Upper lobe of left lung (tissue), 6 donors: ENCODE data around the gene MLKL. TPM values are rescaled to one million over a fixed set of nuclear protein-coding genes. Genes with fewer than 3 reads are reported as not detected.

Experiments
- ATAC-seq, 2 donors: fragments of 200-7000 bp; cut with Tn5 transposase; one replicate each; pipeline ENCODE4 v1.9.1; 2022; ENCODE audit warnings: mild to moderate bottlenecking in 2 of 2, moderate library complexity in 2 of 2; ENCODE audit not compliant: low FRiP score in 2 of 2
- DNase-seq, 2 donors: peaks; one replicate each; pipeline ENCODE4 v3.0.0-alpha.2; 2019 to 2020
- H3K27ac ChIP-seq, 4 donors: fragments of 200-600 bp; sonication (generic); one replicate each; pipeline ENCODE4 v1.5.1; 2016 to 2019
- H3K27me3 ChIP-seq, 4 donors: fragments of 200-600 bp; sonication (generic); one replicate each; pipeline ENCODE4 v1.5.1; 2017 to 2019
- H3K36me3 ChIP-seq, 4 donors: fragments of 200-600 bp; sonication (generic); one replicate each; pipeline ENCODE4 v1.5.1; 2016 to 2019
- H3K4me1 ChIP-seq, 4 donors: fragments of 200-600 bp; sonication (generic); one replicate each; pipeline ENCODE4 v1.5.1; 2018 to 2019
- H3K4me3 ChIP-seq, 4 donors: fragments of 200-600 bp; sonication (generic); one replicate each; pipeline ENCODE4 v1.5.1; 2017 to 2019; ENCODE audit warnings: mild to moderate bottlenecking in 2 of 4, moderate library complexity in 1 of 4
- H3K9me3 ChIP-seq, 4 donors: fragments of 200-600 bp; sonication (generic); one replicate each; pipeline ENCODE4 v1.5.1; 2018 to 2019
- CTCF ChIP-seq, 6 experiments: fragments of 450-650 bp in 4 of 6; fragments of 200-600 bp in 2 of 6; sonication (generic) in 2 of 6; IDR thresholded peaks; one replicate each; pipeline ENCODE4 v1.5.1; 2016 to 2019; ENCODE audit warnings: antibody characterized with exemption in 6 of 6
- EP300 ChIP-seq, 4 donors: sonication (generic); formaldehyde crosslinking; IDR thresholded peaks; one replicate each; pipeline ENCODE4 v1.5.1; 2017; ENCODE audit warnings: antibody characterized with exemption in 4 of 4, control low read depth in 2 of 4
- POLR2A ChIP-seq, 4 donors: fragments of 450-650 bp; IDR thresholded peaks; one replicate each; pipeline ENCODE4 v1.5.1; 2016 to 2017; ENCODE audit warnings: antibody characterized with exemption in 4 of 4, mild to moderate bottlenecking in 2 of 4
- POLR2AphosphoS5 ChIP-seq, 2 donors: sonication (generic); formaldehyde crosslinking; IDR thresholded peaks; one replicate each; pipeline ENCODE4 v1.5.1; 2017; ENCODE audit warnings: antibody characterized with exemption in 2 of 2
- WGBS, 2 donors: methylation state at CpG; one replicate each; pipeline ENCODE4 v1.1.5; 2017 to 2018; 5-methylcytosine and 5-hydroxymethylcytosine counted together
- total RNA-seq, 6 donors: library from RNA; depleted of rRNA in 4 of 6; stranded (reverse); fragments of >200 nt in 4 of 6; gene quantifications; one replicate each; pipeline versions ENCODE4 v1.1.0 to v1.2.1, GENCODE V29; 2016 to 2021
- donor health status: DM: no; HTN: no; CAD: no; lungs with moderate emphysema.
- donor health status: DM: no; HTN: yes; CAD: no; lungs with severe emphysema.

Gene MLKL
- total RNA-seq, 6 donors from 2014 or later = 15.0 to 81.7 (median 31.6) TPM

- Histone ChIP-seq H3K27ac (peak overlapping the region in 2 of 4 donors; percentile 8 to 77), H3K4me1 (peaks cover 8 to 20% (median 11%) of the 10 kb centered on the region in 4 donors), H3K27me3 (no peaks in the 10 kb centered on the region), H3K9me3 (no peaks in the 10 kb centered on the region), H3K36me3 (peaks cover 5 to 40% (median 13%) of the 10 kb centered on the region in 4 donors), H3K4me3 (peak overlapping the region; percentile 60 to 83 (median 76))
- ATAC-seq (peak in 1 of 2 donors; percentile 23), DNase-seq (peak; percentile 38 to 88)
- TF ChIP-seq EP300 (IDR thresholded peaks at IDR 0.05) = no peak
- no peak for TF ChIP-seq POLR2A (IDR thresholded peaks at IDR 0.05)
- no peak for TF ChIP-seq CTCF (IDR thresholded peaks at IDR 0.05)
- no peak for TF ChIP-seq POLR2AphosphoS5 (IDR thresholded peaks at IDR 0.05)
- 1% methylated on average over 19 to 23 of the region's 23 CpGs for WGBS, 2 donors
These were observed 33.4 kb downstream of the MLKL start for GRCh38 chr16:74667255-74667700.

GRCh38 chr16:74666425-74667254, 34.0 kb downstream of the MLKL start, which contains the start of gene RFWD3:
Gene RFWD3, minus strand, starts transcription at chr16:74666877. Its CDS starts 5,428 bp downstream, at chr16:74661449.
- WGBS, 2 donors = 0 to 1% methylated on average over 21 to 57 of the region's 63 CpGs
- no peaks in the 10 kb centered on the region for H3K27me3 ChIP-seq
- DNase-seq = peak; percentile 92 to 97
- peak; percentile 100 for ATAC-seq
- peak within 1 kb of the TSS; percentile 63 to 83 (median 76) for H3K4me3 ChIP-seq
- H3K4me1 ChIP-seq = peaks cover 8 to 20% (median 11%) of the 10 kb centered on the region in 4 donors
- H3K27ac ChIP-seq = peak within 1 kb of the TSS; percentile 69 to 82 (median 74)
- H3K9me3 ChIP-seq = no peaks in the 10 kb centered on the region
- peaks cover 5 to 40% (median 9%) of the 10 kb centered on the region in 4 donors for H3K36me3 ChIP-seq
- TF ChIP-seq CTCF (IDR thresholded peaks at IDR 0.05) (no peak), POLR2A (IDR thresholded peaks at IDR 0.05) (peak in 1 of 4 donors; percentile 85), EP300 (IDR thresholded peaks at IDR 0.05) (no peak), POLR2AphosphoS5 (IDR thresholded peaks at IDR 0.05) (peak; percentile 63 to 65)

- Histone ChIP-seq H3K4me1 (peaks cover 8 to 20% (median 11%) of the 10 kb centered on the region in 4 donors), H3K4me3 (peak overlapping the region; percentile 63 to 83 (median 76)), H3K36me3 (peaks cover 8 to 40% (median 11%) of the 10 kb centered on the region in 4 donors), H3K27me3 (no peaks in the 10 kb centered on the region), H3K27ac (peak overlapping the region; percentile 69 to 82 (median 74)), H3K9me3 (no peaks in the 10 kb centered on the region)
- ATAC-seq (no peak), DNase-seq (no peak)
- 9 to 10% methylated on average over 8 of the region's 8 CpGs for WGBS, 2 donors
- TF ChIP-seq EP300 (IDR thresholded peaks at IDR 0.05) (no peak), POLR2A (IDR thresholded peaks at IDR 0.05) (no peak), CTCF (IDR thresholded peaks at IDR 0.05) (no peak), POLR2AphosphoS5 (IDR thresholded peaks at IDR 0.05) (no peak)
These were observed 34.6 kb downstream of the MLKL start for GRCh38 chr16:74666010-74666421.

- DNase-seq (no peak), ATAC-seq (no peak)
- H3K9me3 ChIP-seq = no peaks in the 10 kb centered on the region
- no peak overlapping the region for H3K4me3 ChIP-seq
- H3K27me3 ChIP-seq = no peaks in the 10 kb centered on the region
- peaks cover 16 to 22% (median 19%) of the 10 kb centered on the region in 4 donors for H3K4me1 ChIP-seq
- WGBS, 2 donors = 94% methylated on average over 5 of the region's 5 CpGs
- peaks cover 19 to 72% (median 40%) of the 10 kb centered on the region in 4 donors for H3K36me3 ChIP-seq
- H3K27ac ChIP-seq = no peak overlapping the region
- TF ChIP-seq CTCF (IDR thresholded peaks at IDR 0.05) = no peak
- no peak for TF ChIP-seq EP300 (IDR thresholded peaks at IDR 0.05)
- no peak for TF ChIP-seq POLR2AphosphoS5 (IDR thresholded peaks at IDR 0.05)
- TF ChIP-seq POLR2A (IDR thresholded peaks at IDR 0.05) = no peak
These were observed 39.6 kb downstream of the MLKL start for GRCh38 chr16:74661064-74661463.
